OCI-LY1 (cell line): ENCODE data around the gene CELF6.

Experiments used
- H2AFZ ChIP-seq: fragments of 200-600 bp; sonication (generic), shearing (Covaris generic); 2 replicates; pipeline ENCODE4 v1.6.0; 2014; ENCODE audit warnings: antibody characterized with exemption, mild to moderate bottlenecking, low read length
- H3F3A ChIP-seq: fragments of 200-600 bp; sonication (generic), shearing (Covaris generic); 2 replicates; pipeline ENCODE4 v1.6.0; 2014; ENCODE audit warnings: mild to moderate bottlenecking, antibody characterized with exemption, low read length, moderate library complexity; ENCODE audit not compliant: insufficient read depth
- H3K27ac ChIP-seq: fragments of 200-600 bp; sonication (generic); 2 replicates; pipeline ENCODE4 v1.5.1; 2014; ENCODE audit warnings: low read length, mixed run types, mild to moderate bottlenecking, low read depth; ENCODE audit not compliant: poor library complexity, severe bottlenecking
- H3K27me3 ChIP-seq: fragments of 200-600 bp; sonication (generic); 2 replicates; pipeline ENCODE4 v1.6.0; 2014; ENCODE audit warnings: antibody characterized with exemption, mild to moderate bottlenecking, low read length, moderate library complexity; ENCODE audit not compliant: insufficient read depth
- H3K36me3 ChIP-seq: fragments of 200-600 bp; sonication (generic); 2 replicates; pipeline ENCODE4 v1.6.1; 2014; ENCODE audit warnings: mild to moderate bottlenecking, antibody characterized with exemption, low read length, moderate library complexity, mixed read lengths; ENCODE audit not compliant: insufficient read depth
- H3K4me1 ChIP-seq: fragments of 200-600 bp; sonication (generic); 2 replicates; pipeline ENCODE4 v1.5.1; 2014; ENCODE audit warnings: mild to moderate bottlenecking, low read length, moderate library complexity; ENCODE audit not compliant: insufficient read depth, severe bottlenecking
- H3K4me2 ChIP-seq: fragments of 200-600 bp; sonication (generic), shearing (Covaris generic); 2 replicates; pipeline ENCODE4 v1.6.1; 2014; ENCODE audit warnings: low read length
- H3K4me3 ChIP-seq: fragments of 200-600 bp; sonication (generic); 2 replicates; pipeline ENCODE4 v1.5.1; 2014; ENCODE audit warnings: low read length, low read depth, mild to moderate bottlenecking, mixed read lengths; ENCODE audit not compliant: poor library complexity, severe bottlenecking
- H3K79me2 ChIP-seq: fragments of 200-600 bp; shearing (Covaris generic); 2 replicates; pipeline ENCODE4 v1.6.1; 2016; ENCODE audit warnings: mixed run types, low read length, mixed read lengths; ENCODE audit not compliant: insufficient read depth
- H3K9ac ChIP-seq: fragments of 200-600 bp; sonication (generic), shearing (Covaris generic); 2 replicates; pipeline ENCODE4 v1.6.1; 2014; ENCODE audit warnings: mild to moderate bottlenecking, low read length, mixed read lengths
- H3K9me2 ChIP-seq: fragments of 200-600 bp; sonication (generic), shearing (Covaris generic); 2 replicates; pipeline ENCODE4 v1.6.1; 2014; ENCODE audit warnings: low read depth, mild to moderate bottlenecking, low read length, mixed read lengths
- H3K9me3 ChIP-seq: fragments of 200-600 bp; shearing (Covaris generic); 2 replicates; pipeline ENCODE4 v1.6.1; 2014; ENCODE audit warnings: low read length, mixed read lengths
- H4K20me1 ChIP-seq: fragments of 200-600 bp; sonication (generic), shearing (Covaris generic); 2 replicates; pipeline ENCODE4 v1.6.0; 2016; ENCODE audit warnings: mild to moderate bottlenecking, low read length; ENCODE audit not compliant: insufficient read depth
- CTCF ChIP-seq: fragments of 200-600 bp; sonication (generic), shearing (Covaris generic); IDR thresholded peaks from 2 replicates; pipeline ENCODE4 v1.5.1; 2017; ENCODE audit warnings: mild to moderate bottlenecking, antibody characterized with exemption, low read length, moderate library complexity, mixed read lengths
- EZH2 ChIP-seq: fragments of 200-600 bp; sonication (generic), shearing (Covaris generic); IDR thresholded peaks from 2 replicates; pipeline ENCODE4 v1.8.0; 2017; ENCODE audit warnings: borderline replicate concordance, mixed run types, mild to moderate bottlenecking, antibody characterized with exemption, low read length, moderate library complexity, mixed read lengths

The CELF6 gene

DNA sequence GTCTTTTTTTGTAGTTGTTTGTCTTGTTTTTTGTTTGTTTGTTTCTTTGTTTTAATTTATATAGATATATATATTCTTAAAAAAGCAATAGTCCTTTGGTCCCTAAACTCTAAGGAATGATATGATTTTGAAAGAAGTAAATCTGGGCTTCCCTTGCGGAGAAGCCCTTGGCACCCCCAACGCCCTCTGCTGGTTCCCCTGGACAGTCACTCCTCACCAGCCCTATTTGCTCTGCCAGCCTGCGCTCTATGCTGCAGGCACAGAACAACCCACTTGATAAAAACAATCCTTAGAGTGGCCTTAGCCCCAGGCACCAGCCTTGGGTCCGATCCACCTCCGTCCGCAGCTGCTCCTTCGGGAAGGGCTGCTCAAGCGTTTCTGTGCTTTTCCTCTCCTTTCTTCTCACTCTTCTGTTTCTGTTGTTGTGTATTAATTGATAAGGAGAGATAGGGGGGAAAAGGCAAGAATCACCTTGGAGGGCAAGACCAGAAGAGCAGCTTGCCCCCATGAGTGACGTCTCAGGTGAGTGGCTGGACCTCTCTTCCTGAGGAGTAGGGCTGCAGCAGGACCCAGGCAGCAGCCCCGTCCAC, 33.9 kb downstream of the CELF6 start:
- no peak overlapping the region for H2AFZ ChIP-seq
- H3K4me2 ChIP-seq = no peak overlapping the region
- no peaks in the 10 kb centered on the region for H3K9me3 ChIP-seq
- no peaks in the 10 kb centered on the region for H3F3A ChIP-seq
- no peaks in the 10 kb centered on the region for H3K4me1 ChIP-seq
- no peak overlapping the region for H3K27ac ChIP-seq
- H3K79me2 ChIP-seq = no peaks in the 10 kb centered on the region
- H3K9me2 ChIP-seq = no peaks in the 10 kb centered on the region
- no peaks in the 10 kb centered on the region for H4K20me1 ChIP-seq
- H3K4me3 ChIP-seq = no peak overlapping the region
- no peak overlapping the region for H3K9ac ChIP-seq
- TF ChIP-seq EZH2 (no peak), CTCF (peak; percentile 73)
- 0 out of 2 replicates have a peak, but pooled peaks cover 3% of the 10 kb centered on the region for H3K27me3 ChIP-seq
- H3K36me3 ChIP-seq = no peaks in the 10 kb centered on the region

- H3F3A ChIP-seq = no peaks in the 10 kb centered on the region
- no peak for TF ChIP-seq EZH2
- no peak for TF ChIP-seq CTCF
- no peaks in the 10 kb centered on the region for H4K20me1 ChIP-seq
- no peaks in the 10 kb centered on the region for H3K4me1 ChIP-seq
- H3K9me2 ChIP-seq = no peaks in the 10 kb centered on the region
- no peak overlapping the region for H3K4me2 ChIP-seq
- H3K27me3 ChIP-seq = 0 out of 2 replicates have a peak, but pooled peaks cover 3% of the 10 kb centered on the region
- no peak overlapping the region for H3K27ac ChIP-seq
- H3K4me3 ChIP-seq = no peak overlapping the region
- no peaks in the 10 kb centered on the region for H3K79me2 ChIP-seq
- H2AFZ ChIP-seq = no peak overlapping the region
- no peaks in the 10 kb centered on the region for H3K9me3 ChIP-seq
- H3K36me3 ChIP-seq = no peaks in the 10 kb centered on the region
- H3K9ac ChIP-seq = no peak overlapping the region
Observed at GRCh38 chr15:72285402-72285801, 34.6 kb downstream of the CELF6 start.

DNA sequence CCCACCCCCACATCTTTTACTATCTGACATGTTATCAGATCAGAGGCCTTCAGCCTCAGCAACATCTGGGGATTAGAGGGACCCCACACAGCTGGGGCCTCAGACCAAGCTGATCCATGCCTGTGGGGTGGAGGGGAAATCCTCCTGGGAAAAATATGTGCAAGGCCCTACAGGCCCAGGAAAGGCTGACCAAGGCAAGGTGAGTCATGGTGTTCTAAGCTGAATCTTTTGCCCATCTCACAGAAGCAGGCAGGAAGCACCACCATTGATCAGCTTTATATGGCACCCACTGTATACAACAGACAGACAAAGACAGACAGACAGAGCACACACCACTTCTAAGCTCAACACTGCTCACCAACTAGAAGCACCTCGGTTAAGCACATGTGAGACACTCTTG, 35.2 kb downstream of the CELF6 start:
- Histone ChIP-seq H4K20me1 (no peaks in the 10 kb centered on the region), H3K4me2 (no peak overlapping the region), H2AFZ (no peak overlapping the region), H3K27me3 (no peaks in the 10 kb centered on the region), H3K27ac (no peak overlapping the region), H3K36me3 (no peaks in the 10 kb centered on the region), H3K4me3 (no peak overlapping the region), H3K9me2 (no peaks in the 10 kb centered on the region), H3K9ac (no peak overlapping the region), H3K4me1 (no peaks in the 10 kb centered on the region), H3F3A (no peaks in the 10 kb centered on the region), H3K79me2 (no peaks in the 10 kb centered on the region), H3K9me3 (no peaks in the 10 kb centered on the region)
- no peak for TF ChIP-seq CTCF
